K562 (cell line): ENCODE results near the gene RNF214. TPM values are rescaled to one million over a fixed set of nuclear protein-coding genes. Genes with fewer than 3 reads are reported as not detected.
A peak's percentile ranks its signal among the peaks of the same experiment; 100 is the strongest.

Source experiments
- ATAC-seq: fragments of 200-7000 bp; cut with Tn5 transposase; 3 replicates; pipeline ENCODE4 v1.9.1; 2020; ENCODE audit warnings: moderate library complexity
- BruUV-seq: library from RNA; stranded (reverse); fragments of 400-500 nt; replicated peaks from 2 replicates; lab custom pipeline; 2021; lab: Mats Ljungman, UMichigan
- CTCF ChIA-PET: fragments of 300-600 bp; formaldehyde crosslinking; extraction: SDS; loops from one replicate; lab custom pipeline; 2021; ENCODE audit warnings: low intra/inter-chr PET ratio; lab: Yijun Ruan, JAX
- POLR2A ChIA-PET: fragments of 300-600, 350-650 bp; sonication (Branson Sonifier 250); formaldehyde crosslinking; extraction: SDS; loops from one replicate; lab custom pipeline; 2021; ENCODE audit warnings: antibody characterized with exemption, inconsistent platforms; lab: Yijun Ruan, JAX
- DNase-seq, 4 experiments: peaks; one replicate each; pipeline versions ENCODE4 v3.0.0 to v3.0.0-alpha.2; 2011 to 2018; ENCODE audit warnings: low spot score in 3 of 4, mixed read lengths in 3 of 4; ENCODE audit errors: extremely low read depth in 1 of 4
- FAIRE-seq: peaks from 2 replicates; lab custom pipeline; 2011; peaks lifted over from hg19 to GRCh38; lab: Jason Lieb, UNC
- H2AFZ ChIP-seq: 2 replicates; pipeline ENCODE4 v1.6.0; 2011; ENCODE audit warnings: low read depth, low read length, control low read depth, inconsistent platforms
- H3K27ac ChIP-seq: fragments of 200-600 bp; 3 replicates; pipeline ENCODE4 v1.8.0; 2011; ENCODE audit warnings: low read depth, mild to moderate bottlenecking, control low read depth, inconsistent platforms, low read length, moderate library complexity, mixed read lengths; ENCODE audit errors: extremely low read depth
- H3K27me3 ChIP-seq, 2 experiments: fragments of 300-600 bp in 1 of 2; 2 replicates in 1 of 2; 3 replicates in 1 of 2; pipeline versions ENCODE4 v1.6.0 to v1.8.0; 2011; ENCODE audit warnings: inconsistent platforms in 2 of 2, low read length in 2 of 2, mild to moderate bottlenecking in 1 of 2, mixed read lengths in 1 of 2, moderate library complexity in 1 of 2; ENCODE audit not compliant: control insufficient read depth in 2 of 2, insufficient read depth in 2 of 2
- H3K36me3 ChIP-seq: fragments of 300-600 bp; 3 replicates; pipeline ENCODE4 v1.8.0; 2011; ENCODE audit warnings: mild to moderate bottlenecking, low read length, inconsistent platforms; ENCODE audit not compliant: control insufficient read depth, insufficient read depth
- H3K4me1 ChIP-seq, 2 experiments: fragments of 200-600 bp in 1 of 2; replicated peaks in 1 of 2; 2 replicates in 1 of 2; 3 replicates in 1 of 2; pipeline versions ENCODE4 v1.5.1 to v1.8.0; 2011; ENCODE audit warnings: inconsistent platforms in 2 of 2, low read length in 2 of 2, mild to moderate bottlenecking in 1 of 2, mixed read lengths in 1 of 2, moderate library complexity in 1 of 2; ENCODE audit not compliant: control insufficient read depth in 2 of 2, insufficient read depth in 2 of 2
- H3K4me2 ChIP-seq: 2 replicates; pipeline ENCODE4 v1.6.1; 2011; ENCODE audit warnings: low read length, control low read depth, inconsistent platforms, mixed read lengths; ENCODE audit not compliant: insufficient read depth
- H3K4me3 ChIP-seq: fragments of 200-600 bp; sonication (generic), shearing (Covaris generic); 2 replicates; pipeline ENCODE4 v1.5.1; 2016; ENCODE audit warnings: control low read depth, inconsistent platforms
- H3K79me2 ChIP-seq: fragments of 200-600 bp; 3 replicates; pipeline ENCODE4 v1.8.0; 2011; ENCODE audit warnings: low read length, inconsistent platforms; ENCODE audit not compliant: control insufficient read depth, insufficient read depth
- H3K9ac ChIP-seq, 2 experiments: 2 replicates each; pipeline versions ENCODE4 v1.6.0 to v1.6.1; 2011; ENCODE audit warnings: low read depth in 2 of 2, low read length in 2 of 2, control low read depth in 1 of 2, inconsistent platforms in 1 of 2, mild to moderate bottlenecking in 1 of 2, mixed read lengths in 1 of 2; ENCODE audit not compliant: insufficient read depth in 1 of 2
- H3K9me1 ChIP-seq: one replicate; pipeline ENCODE4 v1.6.0; 2011; ENCODE audit warnings: inconsistent platforms, mild to moderate bottlenecking, low read length, moderate library complexity; ENCODE audit not compliant: control insufficient read depth, insufficient read depth
- H3K9me3 ChIP-seq: replicated peaks from 2 replicates; pipeline ENCODE4 v1.5.1; 2011; ENCODE audit warnings: low read depth, low read length, inconsistent platforms; ENCODE audit not compliant: control insufficient read depth, insufficient read depth
- H4K20me1 ChIP-seq: replicated peaks from 2 replicates; pipeline ENCODE4 v1.6.1; 2011; ENCODE audit warnings: low read length, inconsistent platforms, mixed read lengths; ENCODE audit not compliant: control insufficient read depth, insufficient read depth
- ATF7 ChIP-seq: fragments of 450-650 bp; IDR thresholded peaks from 2 replicates; pipeline ENCODE4 v1.7.1; 2014; ENCODE audit warnings: mild to moderate bottlenecking, moderate library complexity
- CBX2 ChIP-seq: fragments of 200-600 bp; sonication (generic); IDR thresholded peaks from one replicate; pipeline ENCODE4 v1.6.1; 2012; ENCODE audit warnings: mild to moderate bottlenecking, low read length, inconsistent platforms; ENCODE audit not compliant: insufficient read depth, poor library complexity, severe bottlenecking
- FIP1L1 ChIP-seq: fragments of 200-400 bp; formaldehyde crosslinking; IDR thresholded peaks from 2 replicates; pipeline ENCODE4 v1.6.1; 2018; ENCODE audit warnings: mild to moderate bottlenecking, low read depth, low read length; ENCODE audit not compliant: poor library complexity, severe bottlenecking
- NR2C1 ChIP-seq, 2 experiments: fragments of 450-650 bp; IDR thresholded peaks; 2 replicates each; pipeline ENCODE4 v1.6.1; 2017; ENCODE audit warnings: mild to moderate bottlenecking in 2 of 2, antibody characterized with exemption in 1 of 2, inconsistent platforms in 1 of 2, missing compliant biosample characterization in 1 of 2, missing genetic modification characterization in 1 of 2
- WGBS: fragments of 100-300 bp; shearing (Covaris generic); methylation state at CpG from one replicate; pipeline ENCODE4 v1.1.6; 2016; ENCODE audit warnings: low coverage, mixed read lengths; ENCODE audit not compliant: insufficient coverage; ENCODE audit errors: missing lambda C conversion rate; 5-methylcytosine and 5-hydroxymethylcytosine counted together
- in situ Hi-C: fragments of 300-500 bp; cut with MboI; formaldehyde crosslinking; loops from 4 replicates; pipeline ENCODE4 v1.15.0; 2018; ENCODE audit warnings: inconsistent platforms, mixed read lengths
- intact Hi-C: fragments of 100-400 bp; cut with micrococcal nuclease; formaldehyde crosslinking; loops from 2 replicates; pipeline ENCODE4 v1.14.2; 2022
- polyA plus RNA-seq, 8 experiments: library from polyadenylated mRNA; depleted of rRNA in 4 of 8; stranded (reverse) in 5 of 8; unstranded in 3 of 8; fragments of >200 nt; fragmentation: Nextera tagmentation in 2 of 8; fragmentation: Illumina TruSeq in 1 of 8; extraction: Ambion mirVana in 2 of 8; extraction: Trizol in 1 of 8; gene quantifications; 2 replicates each; pipeline versions ENCODE4 v1.2.1 to v1.2.3, GENCODE V29; 2011 to 2014; ENCODE audit warnings: inconsistent platforms in 1 of 8, missing spikeins in 1 of 8
- total RNA-seq, 7 experiments: library from RNA; depleted of rRNA in 6 of 7; stranded (reverse); fragments of >200 nt in 6 of 7; fragmentation: Illumina TruSeq in 2 of 7; extraction: Trizol in 2 of 7; gene quantifications; 2 replicates each; pipeline versions ENCODE4 v1.2.1 to v1.2.3, GENCODE V29; 2011 to 2021; ENCODE audit warnings: low replicate concordance in 1 of 7

Gene RNF214
- total and polyA plus RNA-seq, 9 of the 15 experiments (the other 6 are each of a cell fraction or from before 2014, with no cell fraction given) = 6.6 to 24.8 (median 11.9) TPM

DNA sequence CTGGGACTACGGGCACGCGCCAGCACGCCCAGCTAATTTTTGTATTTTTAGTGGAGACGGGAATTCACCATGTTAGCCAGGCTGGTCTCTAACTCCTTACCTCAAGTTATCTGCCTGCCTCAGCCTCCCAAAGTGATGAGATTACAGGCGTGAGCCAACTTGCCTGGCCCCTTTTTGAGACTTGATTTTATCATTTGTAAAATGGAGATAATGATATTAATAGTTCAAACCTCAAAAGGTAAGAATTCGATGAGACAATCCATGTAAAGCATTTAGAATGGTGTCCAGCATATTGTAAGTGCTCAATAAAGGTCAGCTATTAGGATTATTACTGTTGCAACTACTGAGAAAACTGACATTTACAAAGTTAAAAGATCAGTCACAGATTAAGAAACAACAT is 86.3 kb downstream of the RNF214 start:
- no peak overlapping the region for H3K27ac ChIP-seq
- no peaks in the 10 kb centered on the region for H3K36me3 ChIP-seq
- H3K9me3 ChIP-seq = no peaks in the 10 kb centered on the region
- H3K9me1 ChIP-seq = no peaks in the 10 kb centered on the region
- ChIA-PET CTCF (no interaction called here), POLR2A (interaction anchor here (2.9 kb wide), 1 partner anchor 9 kb away, joined by 8 read pairs; the partner anchor contains the start of gene CEP164)
- no peak overlapping the region for H3K9ac ChIP-seq
- H3K4me3 ChIP-seq = no peak overlapping the region
- no peak overlapping the region for H3K4me2 ChIP-seq
- WGBS = 32% methylated on average over 7 of the region's 7 CpGs
- ATAC-seq (no peak), FAIRE-seq (no peak), DNase-seq (no peak)
- H3K27me3 ChIP-seq = peaks cover 3 to 28% of the 10 kb centered on the region in 2 experiments; a peak in 4 of 5 replicates
- no peak for TF ChIP-seq NR2C1 (IDR thresholded peaks at IDR 0.05)
- TF ChIP-seq NR2C1 (tag; IDR thresholded peaks at IDR 0.05) = no peak
- TF ChIP-seq CBX2 = peak; percentile 92
- H3K4me1 ChIP-seq = peaks cover 0 to 19% of the 10 kb centered on the region in 2 experiments; a peak in 2 of 5 replicates
- no TSS peak for BruUV-seq
- H2AFZ ChIP-seq = no peak overlapping the region
- in situ Hi-C loops (no loop called here), intact Hi-C loops (no loop called here)
- 0 out of 2 replicates have a peak, but pooled peaks cover 4% of the 10 kb centered on the region for H4K20me1 ChIP-seq
- no peaks in the 10 kb centered on the region for H3K79me2 ChIP-seq

DNA sequence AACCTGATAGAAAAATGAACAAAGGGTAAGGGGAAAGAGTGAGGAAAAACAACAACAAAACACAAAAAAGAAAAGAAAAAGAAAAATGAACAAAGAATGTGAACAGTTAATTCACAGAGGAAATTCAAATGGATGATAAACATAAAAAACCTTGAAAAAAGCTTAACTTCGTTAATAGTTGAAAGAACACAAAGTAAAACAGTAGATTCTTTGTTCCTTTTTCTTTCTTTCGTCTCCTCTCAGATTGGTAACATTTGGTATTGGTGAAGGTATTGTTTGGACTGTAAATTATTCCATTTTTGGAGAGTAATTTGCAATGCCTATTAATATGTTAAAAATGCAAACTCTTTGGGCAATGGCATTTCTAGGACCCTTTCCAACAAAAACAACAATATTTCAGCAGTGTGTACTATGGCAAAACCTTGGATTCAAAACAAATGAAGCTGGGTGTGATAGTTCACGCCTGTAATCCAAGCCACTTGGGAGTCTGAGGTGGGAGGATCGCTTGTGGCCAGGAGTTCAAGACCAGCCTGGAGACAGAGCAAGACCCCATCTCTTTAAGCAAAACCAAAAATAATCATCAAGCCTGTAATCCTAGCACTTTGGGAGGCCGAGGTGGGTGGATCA is 86.9 kb downstream of the RNF214 start:
- Histone ChIP-seq H3K4me1 (peaks cover 0 to 18% of the 10 kb centered on the region in 2 experiments; a peak in 2 of 5 replicates), H3K4me3 (no peak overlapping the region), H3K9ac (no peak overlapping the region), H3K4me2 (no peak overlapping the region), H3K36me3 (no peaks in the 10 kb centered on the region), H3K27ac (no peak overlapping the region), H3K9me1 (no peaks in the 10 kb centered on the region), H4K20me1 (0 out of 2 replicates have a peak, but pooled peaks cover 4% of the 10 kb centered on the region), H3K79me2 (no peaks in the 10 kb centered on the region), H3K27me3 (peaks cover 3 to 22% of the 10 kb centered on the region in 2 experiments; a peak in 4 of 5 replicates), H2AFZ (no peak overlapping the region), H3K9me3 (no peaks in the 10 kb centered on the region)
- CTCF ChIA-PET = no interaction called here
- no peak for DNase-seq
- intact Hi-C loops (no loop called here), in situ Hi-C loops (no loop called here)
- TF ChIP-seq FIP1L1 = no peak
- no peak for TF ChIP-seq ATF7
- TF ChIP-seq CBX2 = peak; percentile 5
- WGBS = 10% methylated on average over 5 of the region's 5 CpGs
- FAIRE-seq = no peak
- POLR2A ChIA-PET = interaction anchor here (2.9 kb wide), 1 partner anchor 8 kb away, joined by 8 read pairs; the partner anchor contains the start of gene CEP164
- no TSS peak for BruUV-seq
- no peak for ATAC-seq
